SK-N-SH (cell line): Measurements from ENCODE around the gene WWOX.

Experiments
- CTCF ChIP-seq: fragments of 200-600 bp; sonication (generic); IDR thresholded peaks from 2 replicates; pipeline ENCODE4 v1.6.1; 2017; ENCODE audit warnings: antibody characterized with exemption, mild to moderate bottlenecking, moderate library complexity
- FOSL2 ChIP-seq: IDR thresholded peaks from 2 replicates; pipeline ENCODE4 v1.4.0; 2012; ENCODE audit warnings: low read depth, mild to moderate bottlenecking, moderate library complexity, borderline replicate concordance
- GABPA ChIP-seq: IDR thresholded peaks from 2 replicates; pipeline ENCODE4 v1.4.0; 2012; ENCODE audit warnings: low read depth, mild to moderate bottlenecking
- POLR2AphosphoS5 ChIP-seq: IDR thresholded peaks from 2 replicates; pipeline ENCODE4 v1.6.1; 2012; ENCODE audit warnings: low read depth, low read length
- RFX5 ChIP-seq: IDR thresholded peaks from 2 replicates; pipeline ENCODE4 v1.6.1; 2012; ENCODE audit warnings: mild to moderate bottlenecking, improper control_type of control experiment, low read length
- SMC3 ChIP-seq: IDR thresholded peaks from 2 replicates; pipeline ENCODE4 v1.6.1; 2012; ENCODE audit warnings: low read depth, low read length, improper control_type of control experiment
- TEAD4 ChIP-seq: IDR thresholded peaks from 2 replicates; pipeline ENCODE4 v1.4.0; 2012; ENCODE audit warnings: mild to moderate bottlenecking, borderline replicate concordance; ENCODE audit not compliant: insufficient read depth
- TF ChIP-seq, protein P1 (sequence below): IDR thresholded peaks from 2 replicates; pipeline ENCODE4 v1.6.1; 2012; ENCODE audit warnings: mild to moderate bottlenecking, low read depth, low read length, moderate library complexity

GRCh38 chr16:78791011-78791410 is 691.6 kb downstream of the WWOX start:
- TF ChIP-seq SMC3, result no peak
- no peak for TF ChIP-seq FOSL2
- TF ChIP-seq CTCF, result no peak
- no peak for TF ChIP-seq GABPA
- no peak for TF ChIP-seq POLR2AphosphoS5
- no peak for TF ChIP-seq RFX5
- no peak for TF ChIP-seq TEAD4
- TF ChIP-seq, protein P1, sequence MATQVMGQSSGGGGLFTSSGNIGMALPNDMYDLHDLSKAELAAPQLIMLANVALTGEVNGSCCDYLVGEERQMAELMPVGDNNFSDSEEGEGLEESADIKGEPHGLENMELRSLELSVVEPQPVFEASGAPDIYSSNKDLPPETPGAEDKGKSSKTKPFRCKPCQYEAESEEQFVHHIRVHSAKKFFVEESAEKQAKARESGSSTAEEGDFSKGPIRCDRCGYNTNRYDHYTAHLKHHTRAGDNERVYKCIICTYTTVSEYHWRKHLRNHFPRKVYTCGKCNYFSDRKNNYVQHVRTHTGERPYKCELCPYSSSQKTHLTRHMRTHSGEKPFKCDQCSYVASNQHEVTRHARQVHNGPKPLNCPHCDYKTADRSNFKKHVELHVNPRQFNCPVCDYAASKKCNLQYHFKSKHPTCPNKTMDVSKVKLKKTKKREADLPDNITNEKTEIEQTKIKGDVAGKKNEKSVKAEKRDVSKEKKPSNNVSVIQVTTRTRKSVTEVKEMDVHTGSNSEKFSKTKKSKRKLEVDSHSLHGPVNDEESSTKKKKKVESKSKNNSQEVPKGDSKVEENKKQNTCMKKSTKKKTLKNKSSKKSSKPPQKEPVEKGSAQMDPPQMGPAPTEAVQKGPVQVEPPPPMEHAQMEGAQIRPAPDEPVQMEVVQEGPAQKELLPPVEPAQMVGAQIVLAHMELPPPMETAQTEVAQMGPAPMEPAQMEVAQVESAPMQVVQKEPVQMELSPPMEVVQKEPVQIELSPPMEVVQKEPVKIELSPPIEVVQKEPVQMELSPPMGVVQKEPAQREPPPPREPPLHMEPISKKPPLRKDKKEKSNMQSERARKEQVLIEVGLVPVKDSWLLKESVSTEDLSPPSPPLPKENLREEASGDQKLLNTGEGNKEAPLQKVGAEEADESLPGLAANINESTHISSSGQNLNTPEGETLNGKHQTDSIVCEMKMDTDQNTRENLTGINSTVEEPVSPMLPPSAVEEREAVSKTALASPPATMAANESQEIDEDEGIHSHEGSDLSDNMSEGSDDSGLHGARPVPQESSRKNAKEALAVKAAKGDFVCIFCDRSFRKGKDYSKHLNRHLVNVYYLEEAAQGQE, result no peak
